Endothelial cell of umbilical vein (primary cell): ENCODE data around the gene IL10RB. TPM values are rescaled to one million over a fixed set of nuclear protein-coding genes. Genes with fewer than 3 reads are reported as not detected.

Experiments used
- BruUV-seq: library from RNA; stranded (reverse); fragments of 400-500 nt; replicated peaks from 2 replicates; lab custom pipeline; 2021; lab: Mats Ljungman, UMichigan
- CTCF ChIA-PET: fragments of 300-600, 350-600 bp; sonication (Branson Sonifier 250); formaldehyde crosslinking; loops from one replicate; lab custom pipeline; 2021; ENCODE audit warnings: antibody characterized with exemption, inconsistent platforms; lab: Charles Lee
- POLR2A ChIA-PET: fragments of 300-600, 350-600 bp; sonication (Branson Sonifier 250); formaldehyde crosslinking; loops from one replicate; lab custom pipeline; 2021; ENCODE audit warnings: antibody characterized with exemption, inconsistent platforms; lab: Charles Lee
- DNase-seq: peaks from one replicate; pipeline ENCODE4 v3.0.0-alpha.2; 2011; ENCODE audit warnings: low read depth, low spot score
- FAIRE-seq: peaks from 2 replicates; lab custom pipeline; 2011; peaks lifted over from hg19 to GRCh38; lab: Jason Lieb, UNC
- H2AFZ ChIP-seq: 2 replicates; pipeline ENCODE4 v1.6.0; 2012; ENCODE audit warnings: low read depth, low read length, control low read depth, inconsistent platforms
- H3K27ac ChIP-seq: 2 replicates; pipeline ENCODE4 v1.5.1; 2011; ENCODE audit warnings: low read depth, mild to moderate bottlenecking, control low read depth, low read length, moderate library complexity; ENCODE audit not compliant: insufficient read depth
- H3K27me3 ChIP-seq, 2 experiments: 2 replicates each; pipeline versions ENCODE4 v1.6.0 to v1.6.1; 2011; ENCODE audit warnings: low read length in 2 of 2, mixed read lengths in 1 of 2; ENCODE audit not compliant: control insufficient read depth in 2 of 2, insufficient read depth in 2 of 2
- H3K36me3 ChIP-seq, 2 experiments: 2 replicates in 1 of 2; 3 replicates in 1 of 2; pipeline ENCODE4 v1.5.1; 2011; ENCODE audit warnings: low read length in 2 of 2, mild to moderate bottlenecking in 1 of 2, moderate library complexity in 1 of 2; ENCODE audit not compliant: control insufficient read depth in 2 of 2, insufficient read depth in 2 of 2; ENCODE audit errors: extremely low read depth in 1 of 2
- H3K4me1 ChIP-seq: 3 replicates; pipeline ENCODE4 v1.5.1; 2011; ENCODE audit warnings: mild to moderate bottlenecking, low read length; ENCODE audit not compliant: control insufficient read depth, insufficient read depth; ENCODE audit errors: extremely low read depth
- H3K4me2 ChIP-seq: 2 replicates; pipeline ENCODE4 v1.6.1; 2011; ENCODE audit warnings: low read length, control low read depth, mixed read lengths; ENCODE audit not compliant: insufficient read depth
- H3K4me3 ChIP-seq, 3 experiments: fragments of 200-600 bp in 1 of 3; sonication (generic), shearing (Covaris generic) in 1 of 3; replicated peaks in 1 of 3; 2 replicates each; pipeline ENCODE4 v1.5.1; 2011 to 2016; ENCODE audit warnings: control low read depth in 3 of 3, low read length in 3 of 3, mild to moderate bottlenecking in 2 of 3, inconsistent platforms in 1 of 3, low read depth in 1 of 3, moderate library complexity in 1 of 3; ENCODE audit not compliant: insufficient read depth in 1 of 3
- H3K79me2 ChIP-seq: 2 replicates; pipeline ENCODE4 v1.6.0; 2012; ENCODE audit warnings: low read length, inconsistent platforms; ENCODE audit not compliant: control insufficient read depth, insufficient read depth
- H3K9ac ChIP-seq: replicated peaks from 2 replicates; pipeline ENCODE3; 2011; ENCODE audit warnings: low read length, control low read depth; ENCODE audit not compliant: insufficient read depth; ENCODE audit errors: extremely low read depth
- H3K9me1 ChIP-seq: replicated peaks from 3 replicates; pipeline ENCODE4 v1.6.0; 2011; ENCODE audit warnings: mild to moderate bottlenecking, low read length; ENCODE audit not compliant: control insufficient read depth, insufficient read depth; ENCODE audit errors: extremely low read depth
- H3K9me3 ChIP-seq: replicated peaks from 2 replicates; pipeline ENCODE4 v1.5.1; 2012; ENCODE audit warnings: low read length, inconsistent platforms; ENCODE audit not compliant: control insufficient read depth, insufficient read depth
- H4K20me1 ChIP-seq: replicated peaks from 2 replicates; pipeline ENCODE3; 2011; ENCODE audit warnings: mild to moderate bottlenecking, low read length; ENCODE audit not compliant: control insufficient read depth, insufficient read depth; ENCODE audit errors: extremely low read depth
- CTCF ChIP-seq, 2 donors: IDR thresholded peaks; 1 replicate in 1 of 2; 2 replicates in 1 of 2; pipeline ENCODE4 v1.5.1; 2011; ENCODE audit warnings: low read length in 2 of 2, mild to moderate bottlenecking in 2 of 2, moderate library complexity in 2 of 2, control low read depth in 1 of 2, inconsistent platforms in 1 of 2, low read depth in 1 of 2; ENCODE audit not compliant: insufficient read depth in 1 of 2; ENCODE audit errors: extremely low read depth in 1 of 2
- EZH2 ChIP-seq: IDR thresholded peaks from 2 replicates; pipeline ENCODE4 v1.6.1; 2012; ENCODE audit warnings: borderline replicate concordance, low read depth, mild to moderate bottlenecking, moderate library complexity, low read length, inconsistent platforms; ENCODE audit not compliant: severe bottlenecking
- FOS ChIP-seq: IDR thresholded peaks from 2 replicates; pipeline ENCODE4 v1.6.1; 2011; ENCODE audit warnings: mild to moderate bottlenecking, low read length, moderate library complexity, borderline replicate concordance; ENCODE audit not compliant: insufficient read depth
- GATA2 ChIP-seq: IDR thresholded peaks from 2 replicates; pipeline ENCODE4 v1.7.0; 2011; ENCODE audit warnings: low read depth, mild to moderate bottlenecking, moderate library complexity, mixed read lengths, low read length; ENCODE audit not compliant: insufficient read length, insufficient read depth
- JUN ChIP-seq: IDR thresholded peaks from 2 replicates; pipeline ENCODE4 v1.6.1; 2011; ENCODE audit warnings: borderline replicate concordance, low read depth; ENCODE audit not compliant: insufficient read length, insufficient read depth
- MAX ChIP-seq: IDR thresholded peaks from 2 replicates; pipeline ENCODE4 v1.6.1; 2011; ENCODE audit not compliant: insufficient read depth, insufficient read length
- MYC ChIP-seq: IDR thresholded peaks from one replicate; pipeline ENCODE4 v1.6.1; 2011; ENCODE audit warnings: mild to moderate bottlenecking, low read depth, low read length
- POLR2A ChIP-seq: IDR thresholded peaks from 2 replicates; pipeline ENCODE4 v1.6.1; 2012; ENCODE audit warnings: low read depth, mild to moderate bottlenecking, control low read depth, low read length
- POLR2AphosphoS5 ChIP-seq: IDR thresholded peaks from 2 replicates; pipeline ENCODE4 v1.6.1; 2012; ENCODE audit warnings: low read depth, mild to moderate bottlenecking, control low read depth, low read length, moderate library complexity; ENCODE audit not compliant: insufficient read depth
- dilution Hi-C: fragments of 300-500 bp; cut with MboI; formaldehyde crosslinking; loops from one replicate; pipeline ENCODE4 v1.15.0; 2019; ENCODE audit warnings: low sequenced_read_pairs; ENCODE audit not compliant: extremely low pct_ligation_motif_present
- intact Hi-C: fragments of 100-400 bp; cut with micrococcal nuclease; formaldehyde crosslinking; loops from one replicate; pipeline ENCODE4 v1.10.0; 2022
- polyA plus RNA-seq, 4 experiments: library from polyadenylated mRNA; depleted of rRNA in 3 of 4; stranded (reverse) in 3 of 4; unstranded in 1 of 4; fragments of >200 nt; gene quantifications; 2 replicates each; pipeline versions ENCODE4 v1.2.1 to v1.2.3, GENCODE V29; 2011 to 2012; ENCODE audit warnings: missing spikeins in 1 of 4
- total RNA-seq: library from RNA; stranded (reverse); gene quantifications from 2 replicates; pipeline ENCODE4 v1.2.3, GENCODE V29; 2021

Gene IL10RB
- total and polyA plus RNA-seq, 2 donors (not counting 3 experiments of a cell fraction or from before 2014, with no cell fraction given): 21.9 to 31.4 TPM

- peaks cover 0 to 3% of the 10 kb centered on the region in 2 experiments for H3K36me3 ChIP-seq
- intact Hi-C loops: no loop called here
Observed at GRCh38 chr21:33278721-33279120, 12.6 kb downstream of the IL10RB start.

More at GRCh38 chr21:33278721-33279120, 12.6 kb downstream of the IL10RB start:
- H3K4me1 ChIP-seq: no peaks in the 10 kb centered on the region
- no peak overlapping the region for H3K9ac ChIP-seq
- no peak overlapping the region for H3K27ac ChIP-seq
- H3K79me2 ChIP-seq: no peaks in the 10 kb centered on the region
- no peak for FAIRE-seq
- H3K4me2 ChIP-seq: no peak overlapping the region
- H2AFZ ChIP-seq: no peak overlapping the region
- BruUV-seq: no TSS peak
- CTCF ChIA-PET: no interaction called here
- H3K27me3 ChIP-seq: no peaks in the 10 kb centered on the region
- H3K4me3 ChIP-seq: no peak overlapping the region
- H3K9me1 ChIP-seq: no peaks in the 10 kb centered on the region
- TF ChIP-seq EZH2: no peak
- TF ChIP-seq GATA2: no peak
- TF ChIP-seq MYC: no peak
- TF ChIP-seq MAX: no peak
- TF ChIP-seq FOS: no peak
- no peak for TF ChIP-seq JUN
- TF ChIP-seq POLR2A: no peak
- no peak for TF ChIP-seq CTCF (IDR thresholded peaks at IDR 0.05; ENCODE audit: extremely low read depth in 1 of 2, insufficient read depth in 1 of 2, low read depth in 1 of 2, low read length in 2 of 2)
- no peak for TF ChIP-seq POLR2AphosphoS5
- dilution Hi-C loops: no loop called here
- no peaks in the 10 kb centered on the region for H3K9me3 ChIP-seq
- DNase-seq: no peak
- POLR2A ChIA-PET: no interaction called here
- no peaks in the 10 kb centered on the region for H4K20me1 ChIP-seq
